HG03571 (cell line): ENCODE data around the gene STAC.
"Not testable (repeated sequence)": the region's sequence is repeated elsewhere in the genome, so short reads cannot be mapped to it uniquely, and the experiment has no call there.

Source experiments
- ATAC-seq: cut with Tn5 transposase; IDR thresholded peaks from one replicate; pipeline ENCODE4 v1.9.1; 2021; ENCODE audit not compliant: unreplicated experiment

STAC gene

GRCh38 chr3:36411587-36411986, 31.3 kb downstream of the STAC start:
- no peak for ATAC-seq

DNA sequence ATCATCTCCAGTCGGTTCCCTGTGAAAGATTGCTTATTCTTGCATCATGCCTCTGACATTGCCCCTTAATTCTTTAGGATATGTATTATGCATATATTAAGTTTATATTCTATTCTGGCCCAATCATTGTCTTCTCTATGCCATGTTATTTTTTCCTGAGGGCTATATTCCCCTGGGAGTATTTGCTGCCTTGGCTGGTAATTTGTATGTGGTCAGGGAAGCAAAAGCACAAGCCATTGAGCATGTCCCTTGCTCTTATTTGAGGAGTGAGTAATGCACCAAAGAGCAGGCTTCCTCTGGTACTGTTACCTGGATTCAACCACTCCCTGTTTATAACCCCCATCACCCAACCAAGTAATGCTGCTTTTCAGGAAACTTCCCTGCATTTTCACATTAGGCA, 36.3 kb downstream of the STAC start:
- ATAC-seq: no peak

DNA sequence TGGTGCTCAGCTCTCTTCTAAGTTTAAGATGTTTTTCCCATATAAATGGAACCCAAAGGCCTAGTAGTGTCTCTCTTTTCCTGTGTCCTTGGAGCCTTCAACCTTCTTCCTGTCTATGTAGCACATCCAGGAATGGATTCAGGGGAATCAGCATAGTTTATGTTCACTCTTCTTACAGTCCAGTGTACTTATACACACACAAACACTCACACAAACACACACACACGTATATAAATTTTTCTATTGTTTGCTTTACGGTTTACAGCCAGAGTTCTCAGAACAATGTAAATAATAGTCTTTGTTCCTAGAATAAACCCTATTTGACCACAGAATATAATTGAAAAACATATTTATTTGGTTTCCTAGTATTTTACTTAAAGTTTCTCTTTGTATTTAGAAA, 36.9 kb downstream of the STAC start:
- no peak for ATAC-seq

GRCh38 chr3:36418296-36418695, 38.0 kb downstream of the STAC start:
- ATAC-seq: no peak

- ATAC-seq: no peak
These were observed 48.1 kb downstream of the STAC start for GRCh38 chr3:36428445-36428844.

- no peak for ATAC-seq
These were observed 49.7 kb downstream of the STAC start for GRCh38 chr3:36429986-36430485.

DNA sequence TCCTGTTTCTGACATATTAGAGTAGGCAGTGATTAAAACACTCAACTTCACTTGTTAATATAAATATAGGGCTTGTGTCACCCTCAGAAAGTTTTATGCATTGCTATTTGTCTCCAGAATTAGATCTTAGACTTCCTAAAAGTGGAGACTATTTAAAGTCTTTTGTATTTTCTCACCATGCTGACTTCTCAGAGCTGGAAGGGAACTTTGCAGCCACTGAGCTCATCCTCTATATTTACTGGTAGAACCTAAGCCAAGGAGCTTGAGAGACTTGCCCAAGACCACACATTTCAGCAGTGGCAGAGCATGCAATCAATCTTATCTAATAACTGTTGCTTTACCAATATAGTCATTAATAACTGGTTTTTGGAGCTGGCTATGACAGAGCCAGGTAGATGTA, 53.2 kb downstream of the STAC start:
- ATAC-seq: no peak

GRCh38 chr3:36434687-36435426, 54.6 kb downstream of the STAC start:
- no peak for ATAC-seq

- no peak for ATAC-seq
These were observed 62.9 kb downstream of the STAC start for GRCh38 chr3:36443028-36443686.

GRCh38 chr3:36444909-36445308, 64.6 kb downstream of the STAC start:
- no peak for ATAC-seq

GRCh38 chr3:36446276-36446675, 66.0 kb downstream of the STAC start:
- no peak for ATAC-seq

DNA sequence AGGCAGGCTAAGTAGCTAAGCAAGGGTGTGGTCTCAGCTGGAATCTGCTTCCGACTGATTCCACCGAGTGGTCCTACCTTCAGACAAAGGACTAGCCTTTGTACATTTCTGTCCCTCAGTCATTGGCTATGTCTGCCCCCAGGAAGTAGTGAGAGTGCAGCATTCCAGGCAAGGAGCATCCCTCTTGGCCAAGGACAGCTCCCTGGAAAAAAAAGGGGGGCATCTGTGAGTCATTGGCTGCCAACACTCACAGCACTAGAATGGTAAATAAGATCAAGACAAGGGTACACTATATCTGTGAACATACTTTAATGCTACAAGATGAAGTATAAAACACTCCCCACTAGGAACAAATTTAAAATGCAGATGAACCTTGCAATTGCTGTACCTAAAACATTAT, 66.8 kb downstream of the STAC start:
- no peak for ATAC-seq

GRCh38 chr3:36451816-36452215, 71.5 kb downstream of the STAC start:
- ATAC-seq: no peak

GRCh38 chr3:36453213-36453612, 72.9 kb downstream of the STAC start:
- ATAC-seq: not testable (repeated sequence)

DNA sequence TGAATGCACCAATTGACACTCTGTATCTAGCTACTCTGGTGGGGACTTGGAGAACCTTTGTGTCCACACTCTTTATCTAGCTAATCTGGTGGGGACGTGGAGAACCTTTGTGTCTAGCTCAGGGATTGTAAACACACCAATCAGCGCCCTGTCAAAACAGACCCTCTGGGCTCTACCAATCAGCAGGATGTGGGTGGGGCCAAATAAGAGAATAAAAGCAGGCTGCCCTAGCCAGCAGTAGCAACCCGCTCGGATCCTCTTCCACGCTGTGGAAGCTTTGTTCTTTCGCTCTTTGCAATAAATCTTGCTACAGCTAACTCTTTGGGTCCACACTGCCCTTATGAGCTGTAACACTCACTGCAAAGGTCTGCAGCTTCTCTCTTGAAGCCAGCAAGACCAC, 73.6 kb downstream of the STAC start:
- ATAC-seq: not testable (repeated sequence)

- ATAC-seq: no peak
These were observed 75.1 kb downstream of the STAC start for GRCh38 chr3:36455406-36455805.

GRCh38 chr3:36456784-36457183, 76.5 kb downstream of the STAC start:
- no peak for ATAC-seq

GRCh38 chr3:36457667-36458066, 77.4 kb downstream of the STAC start:
- ATAC-seq: no peak

DNA sequence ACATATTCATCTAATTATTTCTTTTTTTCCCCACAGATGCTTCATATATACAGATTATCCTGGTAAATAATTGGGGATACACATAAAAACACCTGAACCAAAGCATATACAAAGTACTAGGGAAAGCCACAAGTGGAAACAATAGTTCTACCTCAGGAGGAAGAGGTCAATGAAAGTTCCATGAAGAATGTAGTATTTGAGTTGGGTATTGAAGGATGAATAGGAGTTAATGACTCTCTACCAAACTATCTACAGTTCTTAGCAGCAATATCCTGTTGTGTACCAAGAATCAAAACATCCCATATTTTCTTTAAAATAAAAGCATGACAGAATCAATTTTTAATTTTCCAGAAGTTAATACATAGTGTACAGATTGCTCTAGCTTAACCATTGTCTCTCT, 78.9 kb downstream of the STAC start:
- ATAC-seq: no peak

DNA sequence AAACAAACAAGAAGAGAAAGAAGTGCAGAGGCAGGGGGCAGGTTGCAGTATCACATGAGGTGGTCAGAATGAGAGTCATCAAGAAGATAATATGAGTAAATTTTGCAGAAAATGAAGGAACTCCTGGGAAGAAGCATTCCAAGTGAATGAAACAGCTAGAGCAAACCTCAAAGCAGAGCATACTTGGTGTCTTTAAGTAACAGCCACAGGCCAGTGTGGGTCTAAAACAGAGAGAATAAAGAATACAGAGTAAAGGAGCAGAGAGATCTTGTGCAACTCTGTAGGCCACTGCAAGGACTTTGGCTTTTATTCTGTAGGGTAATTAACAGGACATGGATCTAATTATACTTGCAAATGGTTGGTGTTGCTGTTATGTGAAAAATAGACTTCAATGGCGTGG, 81.3 kb downstream of the STAC start:
- ATAC-seq: no peak

DNA sequence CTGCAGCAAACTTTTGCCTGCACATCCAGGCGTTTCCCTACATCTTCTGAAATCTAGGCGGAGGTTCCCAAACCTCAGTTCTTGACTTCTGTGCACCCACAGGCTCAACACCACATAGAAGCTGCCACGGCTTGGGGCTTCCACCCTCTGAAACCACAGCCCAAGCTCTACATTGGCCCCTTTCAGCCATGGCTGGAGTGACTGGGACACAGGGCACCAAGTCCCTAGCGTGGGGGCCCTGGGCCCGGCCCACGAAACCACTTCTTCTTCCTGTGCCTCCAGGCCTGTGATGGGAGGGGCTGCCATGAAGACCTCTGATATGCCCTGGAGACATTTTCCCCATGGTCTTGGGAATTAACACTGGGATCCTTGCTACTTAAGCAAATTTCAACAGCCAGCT, 91.7 kb downstream of the STAC start:
- ATAC-seq: not testable (repeated sequence)

- no peak for ATAC-seq
These were observed 95.3 kb downstream of the STAC start for GRCh38 chr3:36475558-36475957.
